GM18505 (cell line): ENCODE data around the gene KDM4C.

Source experiments
- ATAC-seq: cut with Tn5 transposase; IDR thresholded peaks from one replicate; pipeline ENCODE4 v1.9.1; 2021; ENCODE audit not compliant: unreplicated experiment
- POLR2A ChIP-seq: IDR thresholded peaks from 4 replicates; pipeline ENCODE4 v1.6.1; 2011; ENCODE audit warnings: borderline replicate concordance; ENCODE audit not compliant: insufficient read depth, insufficient read length; ENCODE audit errors: extremely low read depth

KDM4C gene

DNA sequence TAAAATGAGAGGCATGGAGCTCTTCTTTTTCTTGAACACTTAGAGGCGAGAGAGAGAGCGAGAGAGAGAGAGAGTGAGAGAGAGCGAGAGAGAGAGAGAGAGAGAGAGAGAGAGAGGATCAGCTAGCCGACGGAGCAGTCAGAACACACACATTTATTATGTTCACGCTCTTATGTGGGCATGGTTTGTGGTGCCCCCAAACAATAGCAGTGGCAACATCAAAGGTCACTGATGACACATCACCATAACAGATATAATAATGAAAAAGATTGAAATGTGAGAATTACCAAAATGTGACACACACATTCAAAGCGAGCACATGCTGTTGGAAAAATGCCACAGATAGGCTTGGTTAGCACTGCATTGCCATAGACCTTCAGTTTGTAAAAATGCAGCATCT lies 116.1 kb downstream of the KDM4C start:
- no peak for TF ChIP-seq POLR2A
- no peak for ATAC-seq

GRCh38 chr9:6876195-6876894 lies 118.6 kb downstream of the KDM4C start:
- ATAC-seq, result no peak
- no peak for TF ChIP-seq POLR2A

DNA sequence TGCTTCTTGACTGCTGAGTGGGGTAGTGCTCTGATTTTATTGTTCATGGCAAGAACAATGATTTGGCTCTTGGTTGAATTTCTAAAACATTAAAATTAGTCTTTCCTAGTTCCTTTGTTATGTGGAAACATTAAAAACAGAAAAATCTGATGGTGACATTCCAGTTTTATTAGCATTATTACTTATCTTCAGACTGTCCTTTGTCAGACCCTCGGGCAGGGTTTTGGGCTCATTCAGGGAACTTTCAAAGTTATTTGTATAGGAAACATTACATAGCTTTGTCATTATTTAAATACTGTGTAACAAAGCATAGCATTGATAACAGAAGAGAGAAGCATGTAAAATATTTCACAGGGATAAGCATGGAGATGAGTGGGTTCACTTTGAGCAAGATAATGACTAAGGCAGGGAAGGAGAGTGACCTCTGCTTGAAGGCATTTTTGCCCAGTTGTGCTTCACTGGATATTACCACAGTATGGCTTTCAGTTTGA lies 119.9 kb downstream of the KDM4C start:
- ATAC-seq, result no peak
- TF ChIP-seq POLR2A, result no peak

DNA sequence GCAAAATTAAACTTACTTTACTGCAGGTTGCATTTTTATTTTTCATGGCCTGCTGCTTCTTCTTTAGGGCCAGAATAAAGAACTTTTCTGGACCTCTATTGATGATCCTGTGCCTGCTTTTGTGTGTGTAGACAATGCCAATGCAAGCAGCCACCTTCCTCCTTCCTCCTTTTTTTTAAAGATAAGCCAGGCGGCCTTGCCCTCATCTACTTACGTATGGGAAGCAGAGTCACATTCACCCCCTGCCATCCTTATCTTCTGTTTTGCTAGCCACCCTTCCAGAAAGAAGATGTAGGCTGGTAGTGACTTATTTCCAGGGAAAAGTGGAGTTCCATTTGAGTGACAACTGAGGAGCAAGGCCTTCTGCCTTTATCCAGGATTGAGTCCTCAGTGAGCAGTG lies 122.9 kb downstream of the KDM4C start:
- ATAC-seq, result no peak
- TF ChIP-seq POLR2A, result no peak

DNA sequence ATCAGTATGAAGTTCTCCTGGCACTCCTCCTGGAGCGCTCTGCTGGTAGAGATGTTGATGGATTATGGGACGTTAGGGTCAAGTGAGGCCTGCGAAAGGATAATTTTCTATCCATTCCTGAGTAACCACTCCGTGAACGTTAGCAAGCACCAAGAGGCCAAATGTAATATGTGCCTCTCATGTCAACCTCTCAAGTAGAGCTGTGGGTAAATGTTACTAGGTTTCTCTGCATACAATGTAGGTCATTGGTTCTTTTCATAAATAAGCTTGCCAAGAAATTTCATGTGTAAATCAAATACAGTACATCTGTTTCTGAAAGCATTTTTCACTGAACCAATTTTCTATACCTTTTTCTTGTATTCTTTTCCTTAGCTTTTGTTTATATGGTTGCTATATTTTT lies 126.3 kb downstream of the KDM4C start:
- TF ChIP-seq POLR2A, result no peak
- ATAC-seq, result no peak

GRCh38 chr9:6884990-6885389 lies 127.2 kb downstream of the KDM4C start:
- no peak for ATAC-seq
- TF ChIP-seq POLR2A, result no peak

DNA sequence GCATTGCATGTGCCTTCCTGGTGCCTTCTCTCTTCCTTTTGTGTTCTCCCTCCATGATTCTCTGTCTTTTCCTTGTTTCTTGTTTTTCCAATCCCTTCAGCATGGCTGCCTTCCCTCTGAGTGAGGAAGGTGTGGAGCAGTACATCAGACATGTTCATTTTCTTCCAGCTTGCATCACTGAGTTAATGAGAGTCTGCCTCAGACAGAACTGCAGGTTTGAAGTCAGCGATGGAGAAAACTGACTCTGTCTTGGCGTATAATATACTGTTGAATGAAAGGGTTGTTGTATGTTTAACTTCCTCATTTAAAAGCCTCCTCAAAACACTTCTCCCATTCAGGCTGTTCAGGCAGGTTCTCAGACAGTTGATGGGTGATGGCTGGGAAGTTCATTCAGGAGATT lies 129.3 kb downstream of the KDM4C start:
- TF ChIP-seq POLR2A, result no peak
- no peak for ATAC-seq

DNA sequence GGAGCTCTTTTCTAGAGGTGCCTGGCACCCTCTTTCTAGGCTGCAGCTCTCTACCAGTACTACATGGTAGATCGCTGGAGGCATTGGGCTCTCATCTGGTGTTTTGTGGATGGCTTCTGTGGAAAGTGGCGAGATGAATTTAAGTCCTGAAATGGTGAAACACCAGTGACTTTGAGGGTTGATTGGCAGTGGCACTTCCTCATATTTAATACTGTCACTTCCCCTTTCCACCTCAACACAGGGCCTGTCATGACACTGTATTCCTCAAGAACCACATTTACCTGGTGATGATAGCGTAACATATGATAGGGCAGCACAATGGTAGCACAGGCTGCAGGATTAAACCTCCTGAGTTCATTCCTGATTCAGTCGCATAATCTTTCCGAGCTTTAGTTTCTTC lies 132.1 kb downstream of the KDM4C start:
- peak; percentile 30 for ATAC-seq
- no peak for TF ChIP-seq POLR2A

GRCh38 chr9:6893350-6894131 lies 135.8 kb downstream of the KDM4C start:
- ATAC-seq, result peak; percentile 36
- no peak for TF ChIP-seq POLR2A

GRCh38 chr9:6894135-6894534 lies 136.4 kb downstream of the KDM4C start:
- peak; percentile 89 for ATAC-seq

GRCh38 chr9:6895754-6896153 lies 138.0 kb downstream of the KDM4C start:
- TF ChIP-seq POLR2A, result no peak
- no peak for ATAC-seq

More at GRCh38 chr9:6894135-6894534, 136.4 kb downstream of the KDM4C start:
- TF ChIP-seq POLR2A, result no peak

GRCh38 chr9:6896562-6896961 lies 138.8 kb downstream of the KDM4C start:
- no peak for ATAC-seq
- TF ChIP-seq POLR2A, result no peak

GRCh38 chr9:6897207-6897822 lies 139.5 kb downstream of the KDM4C start:
- TF ChIP-seq POLR2A, result no peak

More at GRCh38 chr9:6897207-6897822, 139.5 kb downstream of the KDM4C start:
- no peak for ATAC-seq
